Peyer's patch (tissue), 4 donors: Measurements from ENCODE around the gene MT1M. TPM values are rescaled to one million over a fixed set of nuclear protein-coding genes. Genes with fewer than 3 reads are reported as not detected.

ENCODE experiments used
- DNase-seq, 3 donors: peaks; one replicate each; pipeline ENCODE4 v3.0.0-alpha.2; 2017 to 2019
- H3K27ac ChIP-seq, 4 donors: fragments of 200-600 bp; sonication (generic); one replicate each; pipeline ENCODE4 v1.5.1; 2016 to 2019
- H3K27me3 ChIP-seq, 2 donors: fragments of 200-600 bp; sonication (generic); one replicate each; pipeline ENCODE4 v1.5.1; 2019
- H3K36me3 ChIP-seq, 3 donors: fragments of 200-600 bp; sonication (generic); one replicate each; pipeline ENCODE4 v1.5.1; 2016 to 2019
- H3K4me1 ChIP-seq, 4 donors: fragments of 200-600 bp; sonication (generic); one replicate each; pipeline ENCODE4 v1.5.1; 2016 to 2019
- H3K4me3 ChIP-seq, 4 donors: fragments of 200-600 bp; sonication (generic); 1 replicate in 3 of 4; 2 replicates in 1 of 4; pipeline ENCODE4 v1.5.1; 2016 to 2019; ENCODE audit warnings: mild to moderate bottlenecking in 1 of 4
- H3K9me3 ChIP-seq, 4 donors: fragments of 200-600 bp; sonication (generic); one replicate each; pipeline ENCODE4 v1.5.1; 2016 to 2019; ENCODE audit warnings: mild to moderate bottlenecking in 1 of 4
- CTCF ChIP-seq, 6 experiments: fragments of 450-650 bp in 4 of 6; fragments of 200-600 bp in 2 of 6; sonication (generic) in 1 of 6; IDR thresholded peaks; one replicate each; pipeline ENCODE4 v1.5.1; 2017 to 2019; ENCODE audit warnings: antibody characterized with exemption in 6 of 6, mild to moderate bottlenecking in 3 of 6, moderate library complexity in 1 of 6
- POLR2A ChIP-seq, 2 donors: fragments of 450-650 bp; IDR thresholded peaks; one replicate each; pipeline ENCODE4 v1.5.1; 2017; ENCODE audit warnings: antibody characterized with exemption in 2 of 2, mild to moderate bottlenecking in 2 of 2, moderate library complexity in 2 of 2
- total RNA-seq, 4 donors: library from RNA; depleted of rRNA; stranded (reverse); fragments of >200 nt; gene quantifications; one replicate each; pipeline ENCODE4 v1.1.0, GENCODE V29; 2016

Gene MT1M
- total RNA-seq, 4 donors from 2014 or later = 3.5 to 252 (median 11.3) TPM

- Histone ChIP-seq H3K4me1 (peaks cover 0 to 17% (median 0%) of the 10 kb centered on the region in 4 donors), H3K27me3 (peaks cover 0 to 11% of the 10 kb centered on the region in 2 donors)
These were observed 665 bp upstream of the MT1M start for GRCh38 chr16:56631832-56632155.

DNA sequence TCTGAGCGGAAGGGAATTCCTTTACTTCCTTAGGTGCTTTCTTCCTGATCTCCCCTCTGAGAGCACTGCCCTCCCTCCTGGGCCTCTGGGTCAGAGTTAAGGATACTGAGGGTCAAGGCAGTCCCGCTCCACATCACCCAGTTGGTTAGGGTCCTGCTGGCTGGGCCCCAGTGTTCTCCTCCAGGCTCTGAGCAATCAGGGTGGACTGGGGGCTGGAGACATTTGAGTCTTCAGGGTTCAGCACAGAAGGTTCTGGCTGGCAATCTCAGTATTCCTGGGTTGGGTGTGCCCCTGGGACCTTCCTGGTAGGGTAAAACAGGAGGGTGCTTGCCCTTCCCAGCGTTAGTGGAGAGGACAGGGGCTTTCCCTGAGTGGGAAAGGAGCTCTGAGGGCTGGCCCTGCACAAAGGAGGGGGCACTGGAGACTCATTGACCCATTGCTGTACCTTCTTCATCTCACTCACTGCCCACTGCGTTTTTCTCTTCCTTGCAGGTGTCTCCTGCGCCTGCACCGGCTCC lies 448 bp downstream of the MT1M start:
- no peaks in the 10 kb centered on the region for H3K9me3 ChIP-seq
- peak overlapping the region in 3 of 4 donors; percentile 25 to 78 (median 37) for H3K27ac ChIP-seq
- peaks cover 0 to 19% (median 0%) of the 10 kb centered on the region in 4 donors for H3K4me1 ChIP-seq
- H3K27me3 ChIP-seq = peaks cover 0 to 11% of the 10 kb centered on the region in 2 donors
- H3K36me3 ChIP-seq = no peaks in the 10 kb centered on the region
- TF ChIP-seq POLR2A (IDR thresholded peaks at IDR 0.05) = no peak
- peak overlapping the region; percentile 29 to 65 (median 46) for H3K4me3 ChIP-seq
- no peak for DNase-seq

More at GRCh38 chr16:56631832-56632155, 665 bp upstream of the MT1M start:
- Histone ChIP-seq H3K9me3 (no peaks in the 10 kb centered on the region), H3K4me3 (peak overlapping the region; percentile 29 to 65 (median 46)), H3K36me3 (peaks cover 0 to 1% (median 0%) of the 10 kb centered on the region in 3 donors), H3K27ac (peak overlapping the region in 2 of 4 donors; percentile 52 to 78)
- TF ChIP-seq CTCF (IDR thresholded peaks at IDR 0.05) (no peak), POLR2A (IDR thresholded peaks at IDR 0.05) (no peak)
- DNase-seq = no peak

DNA sequence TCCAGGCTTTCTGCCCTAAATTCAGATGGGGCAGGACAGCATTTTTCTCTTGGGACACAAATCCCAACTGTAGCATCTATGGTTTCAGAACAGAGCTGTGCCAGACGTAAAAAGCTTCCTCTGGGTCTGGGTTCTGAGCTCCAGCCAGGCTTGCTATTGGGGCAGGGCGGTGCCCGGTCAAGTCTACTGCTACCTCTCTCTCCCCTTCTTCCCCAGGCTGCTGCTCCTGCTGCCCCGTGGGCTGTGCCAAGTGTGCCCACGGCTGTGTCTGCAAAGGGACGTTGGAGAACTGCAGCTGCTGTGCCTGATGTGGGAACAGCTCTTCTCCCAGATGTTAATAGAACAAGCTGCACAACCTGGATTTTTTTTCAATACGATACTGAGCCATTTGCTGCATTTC lies 1.1 kb downstream of the MT1M start:
- Histone ChIP-seq H3K4me3 (peak overlapping the region in 1 of 4 donors; percentile 63), H3K27ac (no peak overlapping the region)

DNA sequence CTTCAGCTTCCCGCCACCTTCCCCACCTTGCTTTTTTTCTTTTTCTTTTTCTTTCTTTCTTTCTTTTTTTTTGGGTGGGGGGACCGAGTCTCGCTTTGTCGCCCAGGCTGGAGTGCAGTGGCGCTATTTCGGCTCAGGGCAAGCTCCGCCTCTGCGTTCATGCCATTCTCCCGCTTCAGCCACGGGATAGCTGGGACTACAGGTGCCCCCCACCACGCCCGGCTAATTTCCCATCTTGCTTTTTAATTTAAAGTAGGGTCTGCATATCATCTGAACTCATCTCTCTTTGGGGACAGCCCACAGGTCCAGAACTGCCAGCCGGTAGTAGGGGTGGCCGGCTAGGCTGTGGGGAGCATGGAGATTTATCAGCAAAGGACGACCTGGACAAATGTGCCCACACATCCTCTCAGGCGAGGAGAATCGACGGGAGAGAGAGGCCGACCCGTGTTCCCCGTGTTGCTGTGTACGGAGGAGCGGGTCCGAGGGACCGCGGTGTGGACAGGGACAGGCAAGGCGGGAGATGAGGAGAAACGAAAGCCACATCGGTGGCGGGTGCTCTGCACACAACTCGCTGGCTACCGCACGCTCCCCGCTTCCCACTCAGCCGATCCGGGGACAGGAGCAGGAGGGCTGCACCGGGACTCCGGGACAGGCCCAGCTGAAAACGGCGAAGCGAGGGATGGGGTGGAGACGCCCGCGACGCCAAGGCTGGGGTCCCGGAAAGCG lies 2.4 kb downstream of the MT1M start:
- Histone ChIP-seq H3K27me3 (peaks cover 0 to 11% of the 10 kb centered on the region in 2 donors), H3K36me3 (no peaks in the 10 kb centered on the region), H3K4me1 (peaks cover 0 to 33% (median 0%) of the 10 kb centered on the region in 4 donors), H3K27ac (no peak overlapping the region), H3K4me3 (peak overlapping the region in 3 of 4 donors; percentile 22 to 31 (median 24)), H3K9me3 (no peaks in the 10 kb centered on the region)
- TF ChIP-seq POLR2A (IDR thresholded peaks at IDR 0.05) = no peak
- no peak for TF ChIP-seq CTCF (IDR thresholded peaks at IDR 0.05)
- DNase-seq = no peak

More for the DNA sequence above, 1.1 kb downstream of the MT1M start:
- peaks cover 0 to 11% of the 10 kb centered on the region in 2 donors for H3K27me3 ChIP-seq
- TF ChIP-seq POLR2A (IDR thresholded peaks at IDR 0.05) = no peak
- no peak for TF ChIP-seq CTCF (IDR thresholded peaks at IDR 0.05)
- H3K4me1 ChIP-seq = peaks cover 0 to 25% (median 0%) of the 10 kb centered on the region in 4 donors
- DNase-seq = no peak
- no peaks in the 10 kb centered on the region for H3K36me3 ChIP-seq
- no peaks in the 10 kb centered on the region for H3K9me3 ChIP-seq

DNA sequence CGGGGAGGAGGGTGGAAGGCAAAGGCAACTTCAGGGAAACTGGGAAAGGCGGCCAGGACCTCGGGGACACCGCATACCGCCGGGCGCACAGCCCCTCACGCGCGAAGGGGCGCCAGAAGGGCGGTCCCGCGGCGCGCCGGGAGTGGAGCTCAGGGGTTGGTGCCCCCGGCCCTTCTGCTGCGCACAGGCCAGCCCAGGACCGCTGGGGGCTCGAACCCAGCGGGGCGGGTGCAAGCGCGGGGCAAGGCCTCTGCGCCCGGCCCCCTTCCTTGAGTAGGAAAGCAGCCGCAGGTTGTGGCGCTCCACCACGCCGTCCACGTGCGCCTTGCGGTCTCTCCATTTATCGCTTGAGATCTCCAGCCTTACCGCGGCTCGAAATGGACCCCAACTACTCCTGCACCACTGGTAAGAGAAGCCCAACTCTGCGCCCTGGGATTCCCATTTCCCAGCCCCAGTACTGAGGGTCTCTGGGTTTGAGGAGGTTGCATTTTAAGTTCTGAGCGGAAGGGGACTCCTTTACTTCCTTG lies 3.0 kb downstream of the MT1M start:
- no peak for DNase-seq
- peak overlapping the region in 3 of 4 donors; percentile 22 to 31 (median 24) for H3K4me3 ChIP-seq
- no peak for TF ChIP-seq CTCF (IDR thresholded peaks at IDR 0.05)
- no peaks in the 10 kb centered on the region for H3K9me3 ChIP-seq
- peaks cover 0 to 33% (median 0%) of the 10 kb centered on the region in 4 donors for H3K4me1 ChIP-seq
- no peaks in the 10 kb centered on the region for H3K36me3 ChIP-seq
- no peak overlapping the region for H3K27ac ChIP-seq
- peaks cover 0 to 11% of the 10 kb centered on the region in 2 donors for H3K27me3 ChIP-seq
